ENCODE results near the gene NMNAT3. TPM values are rescaled to one million over a fixed set of nuclear protein-coding genes. Genes with fewer than 3 reads are reported as not detected.

Gene NMNAT3
- total RNA-seq, 1 experiment from 2014 or later: 1.3 TPM

DNA sequence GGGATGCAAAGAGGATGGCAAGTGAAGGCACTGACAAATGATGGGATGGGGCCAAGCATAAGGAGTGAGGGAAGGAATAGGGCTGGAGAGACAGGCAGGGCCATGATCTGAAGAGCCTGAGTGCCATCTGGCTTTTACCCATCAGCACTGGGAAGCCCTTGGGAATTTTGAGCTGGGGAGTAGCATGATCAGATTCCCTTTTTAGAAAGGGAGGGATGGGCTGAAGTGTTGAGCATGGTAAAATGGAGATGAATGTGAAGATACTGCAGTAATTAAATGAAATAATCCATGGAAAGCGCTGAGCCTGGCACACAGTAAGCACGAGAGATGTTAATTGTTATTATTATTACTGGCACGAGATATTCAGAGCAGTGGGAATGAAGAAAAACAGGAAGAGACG, 148.1 kb downstream of the NMNAT3 start:
- H2BK15ac ChIP-seq (ENCODE audit: low read depth, low read length): no peak overlapping the region
- no peak overlapping the region for H3K14ac ChIP-seq (ENCODE audit: insufficient read depth, low read length)
- TF ChIP-seq, protein P1, sequence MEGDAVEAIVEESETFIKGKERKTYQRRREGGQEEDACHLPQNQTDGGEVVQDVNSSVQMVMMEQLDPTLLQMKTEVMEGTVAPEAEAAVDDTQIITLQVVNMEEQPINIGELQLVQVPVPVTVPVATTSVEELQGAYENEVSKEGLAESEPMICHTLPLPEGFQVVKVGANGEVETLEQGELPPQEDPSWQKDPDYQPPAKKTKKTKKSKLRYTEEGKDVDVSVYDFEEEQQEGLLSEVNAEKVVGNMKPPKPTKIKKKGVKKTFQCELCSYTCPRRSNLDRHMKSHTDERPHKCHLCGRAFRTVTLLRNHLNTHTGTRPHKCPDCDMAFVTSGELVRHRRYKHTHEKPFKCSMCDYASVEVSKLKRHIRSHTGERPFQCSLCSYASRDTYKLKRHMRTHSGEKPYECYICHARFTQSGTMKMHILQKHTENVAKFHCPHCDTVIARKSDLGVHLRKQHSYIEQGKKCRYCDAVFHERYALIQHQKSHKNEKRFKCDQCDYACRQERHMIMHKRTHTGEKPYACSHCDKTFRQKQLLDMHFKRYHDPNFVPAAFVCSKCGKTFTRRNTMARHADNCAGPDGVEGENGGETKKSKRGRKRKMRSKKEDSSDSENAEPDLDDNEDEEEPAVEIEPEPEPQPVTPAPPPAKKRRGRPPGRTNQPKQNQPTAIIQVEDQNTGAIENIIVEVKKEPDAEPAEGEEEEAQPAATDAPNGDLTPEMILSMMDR (conservative IDR thresholded peaks at IDR 0.05): no peak
- WGBS (ENCODE audit: extremely low coverage, insufficient read length, low lambda C conversion rate): no CpG with 5 or more reads among the region's 4 CpGs
- no peak overlapping the region for H3K56ac ChIP-seq (ENCODE audit: insufficient read length, low read depth, low read length)
- no peak overlapping the region for H3K4me2 ChIP-seq (ENCODE audit: insufficient read depth, insufficient read length, low read length)
- H3K27ac ChIP-seq (ENCODE audit: insufficient read length, low read depth, low read length): no peak overlapping the region
- H2BK20ac ChIP-seq (ENCODE audit: low read depth, low read length, poor library complexity, severe bottlenecking): no peak overlapping the region
- H2AK5ac ChIP-seq (ENCODE audit: insufficient read length, low read length): no peak overlapping the region
- H2BK12ac ChIP-seq (ENCODE audit: insufficient read length, low read depth, low read length): no peak overlapping the region
- no peak overlapping the region for H2BK5ac ChIP-seq (ENCODE audit: insufficient read length, low read length)
- no peaks in the 10 kb centered on the region for H4K20me1 ChIP-seq (ENCODE audit: control insufficient read depth, insufficient read depth, insufficient read length)
- Mint-ChIP-seq H3K9me3 (no peaks in the 10 kb centered on the region), H3K27ac (no peak overlapping the region), H3K27me3 (ENCODE audit: low read depth) (peaks cover 17% of the 10 kb centered on the region), H3K4me1 (peaks cover 24 to 47% of the 10 kb centered on the region in 2 experiments), H3K36me3 (ENCODE audit: insufficient read depth in 1 of 3, low read depth in 3 of 3) (no peaks in the 10 kb centered on the region), H3K4me3 (no peak overlapping the region)
- H3K79me1 ChIP-seq (ENCODE audit: insufficient read depth, low read depth, low read length, poor library complexity, severe bottlenecking): no peaks in the 10 kb centered on the region
- H3K23ac ChIP-seq (ENCODE audit: insufficient read length, low read depth, low read length): no peak overlapping the region
- no peaks in the 10 kb centered on the region for H3K23me2 ChIP-seq (ENCODE audit: insufficient read length, low read depth, low read length, poor library complexity, severe bottlenecking)
- no peaks in the 10 kb centered on the region for H3K27me3 ChIP-seq (ENCODE audit: insufficient read depth, low read length)
- no peak overlapping the region for H4K5ac ChIP-seq (ENCODE audit: insufficient read length, low read depth, low read length)
- no peak overlapping the region for H2BK120ac ChIP-seq (ENCODE audit: low read depth, low read length, poor library complexity, severe bottlenecking)
- no peaks in the 10 kb centered on the region for H3K79me2 ChIP-seq (ENCODE audit: insufficient read depth, low read length)
- H3K4me1 ChIP-seq (ENCODE audit: insufficient read depth, low read length): 0 out of 2 replicates have a peak, but pooled peaks cover 4% of the 10 kb centered on the region
- no peaks in the 10 kb centered on the region for H3K9me3 ChIP-seq (ENCODE audit: control insufficient read depth, low read depth, low read length)
- DNase-seq: no peak
- H3K18ac ChIP-seq (ENCODE audit: insufficient read length, low read depth, low read length): no peak overlapping the region
- no peak overlapping the region for H2AFZ ChIP-seq (ENCODE audit: low read length)
- H3K9ac ChIP-seq (ENCODE audit: extremely low read depth, insufficient read length, low read length): no peak overlapping the region
- H3T11ph ChIP-seq (ENCODE audit: low read length): no peak overlapping the region
- H4K91ac ChIP-seq (ENCODE audit: insufficient read length, low read depth, low read length): no peak overlapping the region
- no peak overlapping the region for H4K8ac ChIP-seq (replicated peaks; ENCODE audit: insufficient read length, low read depth, low read length)
- no peak overlapping the region for H3K4ac ChIP-seq (ENCODE audit: low read depth, low read length)
